Astrocyte of the cerebellum (primary cell): ENCODE measurements around the gene FOXE1.

ENCODE experiments used
- DNase-seq: peaks from one replicate; pipeline ENCODE4 v3.0.0-alpha.2; 2011; ENCODE audit warnings: low read depth
- H3K4me3 ChIP-seq: 2 replicates; pipeline ENCODE4 v1.5.1; 2011; ENCODE audit warnings: mild to moderate bottlenecking, low read depth, low read length, moderate library complexity
- in situ Hi-C: cut with HindIII; loops from 2 replicates; pipeline ENCODE4 v1.10.0; 2017; ENCODE audit warnings: low sequenced_read_pairs
- TF ChIP-seq, protein P1 (sequence below): IDR thresholded peaks from 2 replicates; pipeline ENCODE4 v1.5.1; 2012; ENCODE audit warnings: low read length, low read depth, moderate library complexity, mild to moderate bottlenecking; ENCODE audit errors: missing control alignments

Gene FOXE1

DNA sequence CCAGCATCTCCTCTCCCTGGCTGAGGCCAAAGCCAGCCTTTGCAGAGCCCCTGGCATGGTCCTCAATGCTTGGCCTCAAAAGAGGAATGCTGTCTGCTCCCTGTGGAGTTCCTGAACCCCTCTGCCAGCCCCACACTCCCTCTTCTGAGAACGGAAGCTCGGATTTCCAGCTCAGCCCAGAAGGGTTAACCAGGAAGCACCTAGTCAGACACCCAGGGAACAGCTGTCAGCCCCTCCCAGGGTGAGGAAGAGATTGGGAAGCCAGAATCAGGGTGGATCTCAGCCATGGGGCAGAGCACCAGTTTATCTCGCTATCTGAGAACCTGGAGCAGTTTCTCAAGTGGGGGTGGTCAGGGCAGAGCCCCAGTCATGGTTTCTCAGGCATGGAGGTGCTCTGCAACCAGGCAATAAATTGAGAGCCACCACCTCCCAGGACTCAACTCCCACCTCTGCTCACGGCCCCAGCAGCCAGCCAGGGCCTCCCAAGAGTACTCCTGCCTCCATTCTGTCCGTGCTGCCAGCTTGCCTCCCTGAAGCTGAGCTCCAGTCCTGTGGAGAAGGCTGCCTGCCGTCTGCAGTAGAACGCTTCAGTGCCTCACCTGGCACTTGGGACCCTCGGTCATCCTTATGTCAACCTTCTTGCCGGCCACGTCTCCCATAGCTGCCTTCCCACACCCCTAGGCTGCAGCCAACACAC lies 7.6 kb downstream of the FOXE1 start:
- H3K4me3 ChIP-seq, result no peak overlapping the region
- in situ Hi-C loops, result no loop called here
- no peak for DNase-seq
- TF ChIP-seq, protein P1, sequence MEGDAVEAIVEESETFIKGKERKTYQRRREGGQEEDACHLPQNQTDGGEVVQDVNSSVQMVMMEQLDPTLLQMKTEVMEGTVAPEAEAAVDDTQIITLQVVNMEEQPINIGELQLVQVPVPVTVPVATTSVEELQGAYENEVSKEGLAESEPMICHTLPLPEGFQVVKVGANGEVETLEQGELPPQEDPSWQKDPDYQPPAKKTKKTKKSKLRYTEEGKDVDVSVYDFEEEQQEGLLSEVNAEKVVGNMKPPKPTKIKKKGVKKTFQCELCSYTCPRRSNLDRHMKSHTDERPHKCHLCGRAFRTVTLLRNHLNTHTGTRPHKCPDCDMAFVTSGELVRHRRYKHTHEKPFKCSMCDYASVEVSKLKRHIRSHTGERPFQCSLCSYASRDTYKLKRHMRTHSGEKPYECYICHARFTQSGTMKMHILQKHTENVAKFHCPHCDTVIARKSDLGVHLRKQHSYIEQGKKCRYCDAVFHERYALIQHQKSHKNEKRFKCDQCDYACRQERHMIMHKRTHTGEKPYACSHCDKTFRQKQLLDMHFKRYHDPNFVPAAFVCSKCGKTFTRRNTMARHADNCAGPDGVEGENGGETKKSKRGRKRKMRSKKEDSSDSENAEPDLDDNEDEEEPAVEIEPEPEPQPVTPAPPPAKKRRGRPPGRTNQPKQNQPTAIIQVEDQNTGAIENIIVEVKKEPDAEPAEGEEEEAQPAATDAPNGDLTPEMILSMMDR, result no peak

DNA sequence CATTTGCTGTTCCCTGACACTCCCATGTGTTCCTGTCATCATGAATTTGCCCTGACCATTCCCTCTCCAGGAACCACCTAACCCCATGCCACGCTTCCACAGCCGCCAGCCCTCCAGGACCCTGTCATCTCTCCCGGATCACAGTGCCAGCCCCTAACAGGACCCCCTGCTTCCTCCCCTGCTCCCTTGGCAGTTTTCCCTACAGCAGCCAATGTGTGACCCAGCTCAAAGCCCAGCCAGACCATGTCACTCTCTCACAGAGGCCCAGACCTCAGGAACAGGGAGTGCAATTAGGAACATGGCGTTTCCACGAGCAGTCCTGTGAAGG lies 8.1 kb downstream of the FOXE1 start:
- in situ Hi-C loops, result no loop called here
- TF ChIP-seq, protein P1, result no peak
- H3K4me3 ChIP-seq, result no peak overlapping the region
- DNase-seq, result no peak

DNA sequence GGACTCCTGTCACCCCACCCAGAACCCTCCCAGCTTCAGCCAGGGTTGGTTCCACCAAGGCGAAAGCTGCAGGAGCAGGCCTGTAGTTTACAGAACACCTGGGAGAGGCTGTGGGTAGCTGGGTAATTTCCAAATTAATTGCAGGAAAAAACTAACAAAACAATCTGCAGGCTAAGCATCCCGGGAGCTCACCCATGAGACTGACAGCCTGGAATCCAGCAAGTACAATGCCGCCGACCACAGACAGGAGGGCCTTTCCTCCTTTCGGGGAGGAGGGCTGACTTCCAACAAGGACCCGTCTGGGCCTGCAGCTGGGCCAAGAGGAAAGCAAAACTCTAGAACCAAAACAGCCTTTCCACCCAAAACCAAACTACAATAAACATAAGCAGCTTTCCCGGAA lies 10.3 kb downstream of the FOXE1 start:
- TF ChIP-seq, protein P1, result no peak
- H3K4me3 ChIP-seq, result no peak overlapping the region
- DNase-seq, result no peak
- in situ Hi-C loops, result no loop called here

DNA sequence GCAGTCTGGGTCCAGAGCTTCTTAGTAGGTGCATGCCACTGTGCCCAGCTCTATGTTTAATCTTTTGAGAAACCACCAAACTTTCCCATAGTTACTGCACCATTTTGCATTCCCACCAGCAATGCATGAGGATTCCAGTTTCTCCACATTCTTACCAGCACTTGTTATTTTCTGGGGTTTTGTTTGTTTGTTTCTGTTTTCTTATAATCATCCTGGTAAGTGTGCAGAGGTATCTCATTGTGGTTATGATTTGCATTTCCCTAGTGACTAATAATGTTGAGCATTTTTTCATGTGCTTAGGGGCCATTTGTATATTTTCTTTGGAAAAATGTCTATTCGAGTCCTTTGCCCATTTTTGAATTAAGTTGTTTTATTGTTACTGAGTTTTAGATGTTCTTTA lies 11.4 kb downstream of the FOXE1 start:
- no peak for DNase-seq
- TF ChIP-seq, protein P1, result no peak
- H3K4me3 ChIP-seq, result no peak overlapping the region
- in situ Hi-C loops, result no loop called here

DNA sequence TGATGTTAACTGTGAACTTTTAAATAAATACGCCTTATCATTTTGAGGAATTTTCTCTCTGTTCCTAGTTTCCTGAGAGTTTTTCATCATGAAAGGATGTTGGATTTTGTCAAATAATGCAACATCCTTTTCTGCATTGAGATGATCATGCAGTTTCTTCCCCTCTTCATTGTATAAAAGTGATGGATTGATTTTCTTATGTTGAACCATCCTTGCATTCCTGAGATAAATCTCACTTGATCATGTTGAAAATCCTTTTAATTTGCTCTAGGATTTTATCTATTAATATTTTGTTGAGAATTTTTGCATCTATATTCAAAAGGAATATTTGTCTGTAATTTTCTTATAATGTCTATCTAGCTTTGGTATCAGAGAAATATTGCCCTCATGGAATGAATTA lies 13.3 kb downstream of the FOXE1 start:
- in situ Hi-C loops, result no loop called here
- no peak for DNase-seq
- H3K4me3 ChIP-seq, result no peak overlapping the region
- TF ChIP-seq, protein P1, result no peak

DNA sequence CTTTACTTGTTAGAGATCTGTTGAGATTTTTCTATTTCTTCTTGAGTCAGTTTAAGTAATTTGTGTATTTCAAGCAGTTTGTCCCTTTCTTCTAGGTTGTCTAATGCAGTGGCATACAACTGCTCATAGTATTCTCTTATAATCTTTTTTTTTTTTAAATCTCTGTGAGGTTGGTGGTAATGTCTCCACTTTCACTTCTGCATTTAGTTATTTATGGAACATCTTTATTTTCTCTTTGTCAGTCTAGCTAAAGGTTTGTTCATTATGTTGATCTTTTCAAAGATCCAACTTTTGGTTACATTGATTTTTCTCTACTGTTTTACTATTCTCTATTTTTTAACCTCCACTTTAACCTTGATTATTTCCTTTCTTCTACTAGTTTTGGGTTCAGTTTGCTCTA lies 13.8 kb downstream of the FOXE1 start:
- DNase-seq, result no peak
- no peak overlapping the region for H3K4me3 ChIP-seq
- in situ Hi-C loops, result no loop called here
- TF ChIP-seq, protein P1, result no peak
